Measurements from ENCODE around the gene CST4. TPM values are rescaled to one million over a fixed set of nuclear protein-coding genes. Genes with fewer than 3 reads are reported as not detected.

CST4 gene, protein sequence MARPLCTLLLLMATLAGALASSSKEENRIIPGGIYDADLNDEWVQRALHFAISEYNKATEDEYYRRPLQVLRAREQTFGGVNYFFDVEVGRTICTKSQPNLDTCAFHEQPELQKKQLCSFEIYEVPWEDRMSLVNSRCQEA
- not detected in 2 replicates for total RNA-seq

DNA sequence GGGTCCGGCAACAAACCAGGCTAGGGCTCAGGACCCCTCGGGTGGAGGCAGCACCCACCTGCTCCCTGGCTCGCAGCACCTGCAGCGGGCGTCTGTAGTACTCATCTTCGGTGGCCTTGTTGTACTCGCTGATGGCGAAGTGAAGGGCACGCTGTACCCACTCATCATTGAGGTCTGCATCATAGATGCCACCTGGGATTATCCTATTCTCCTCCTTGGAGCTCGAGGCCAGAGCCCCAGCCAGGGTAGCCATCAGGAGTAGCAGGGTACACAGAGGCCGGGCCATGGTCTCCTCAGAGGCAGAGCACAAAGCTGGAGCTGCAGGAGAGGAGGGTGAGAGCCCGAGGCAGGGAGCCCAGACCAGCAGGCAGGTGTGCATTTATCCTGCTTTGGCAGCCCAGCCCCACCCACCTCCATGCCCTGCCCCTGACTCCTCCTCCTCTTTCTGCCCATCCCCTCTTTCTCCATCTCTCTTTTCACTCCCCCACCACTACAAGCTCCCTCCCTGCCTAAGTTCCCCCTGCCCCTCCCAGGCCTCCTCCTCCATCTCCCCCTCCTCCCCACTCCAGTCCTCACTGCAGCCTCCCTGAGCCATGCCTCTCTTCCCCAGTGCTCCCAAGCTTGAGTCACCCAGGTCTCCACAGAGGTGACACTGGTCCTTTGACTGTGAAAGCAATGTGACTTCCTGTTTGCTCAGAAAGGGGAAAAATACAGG lies at the start of gene CST4:
CST4 (minus strand) TSS at position 355 of the 715 bp plus-strand sequence; CDS start at position 286, 69 bp downstream.

DNA sequence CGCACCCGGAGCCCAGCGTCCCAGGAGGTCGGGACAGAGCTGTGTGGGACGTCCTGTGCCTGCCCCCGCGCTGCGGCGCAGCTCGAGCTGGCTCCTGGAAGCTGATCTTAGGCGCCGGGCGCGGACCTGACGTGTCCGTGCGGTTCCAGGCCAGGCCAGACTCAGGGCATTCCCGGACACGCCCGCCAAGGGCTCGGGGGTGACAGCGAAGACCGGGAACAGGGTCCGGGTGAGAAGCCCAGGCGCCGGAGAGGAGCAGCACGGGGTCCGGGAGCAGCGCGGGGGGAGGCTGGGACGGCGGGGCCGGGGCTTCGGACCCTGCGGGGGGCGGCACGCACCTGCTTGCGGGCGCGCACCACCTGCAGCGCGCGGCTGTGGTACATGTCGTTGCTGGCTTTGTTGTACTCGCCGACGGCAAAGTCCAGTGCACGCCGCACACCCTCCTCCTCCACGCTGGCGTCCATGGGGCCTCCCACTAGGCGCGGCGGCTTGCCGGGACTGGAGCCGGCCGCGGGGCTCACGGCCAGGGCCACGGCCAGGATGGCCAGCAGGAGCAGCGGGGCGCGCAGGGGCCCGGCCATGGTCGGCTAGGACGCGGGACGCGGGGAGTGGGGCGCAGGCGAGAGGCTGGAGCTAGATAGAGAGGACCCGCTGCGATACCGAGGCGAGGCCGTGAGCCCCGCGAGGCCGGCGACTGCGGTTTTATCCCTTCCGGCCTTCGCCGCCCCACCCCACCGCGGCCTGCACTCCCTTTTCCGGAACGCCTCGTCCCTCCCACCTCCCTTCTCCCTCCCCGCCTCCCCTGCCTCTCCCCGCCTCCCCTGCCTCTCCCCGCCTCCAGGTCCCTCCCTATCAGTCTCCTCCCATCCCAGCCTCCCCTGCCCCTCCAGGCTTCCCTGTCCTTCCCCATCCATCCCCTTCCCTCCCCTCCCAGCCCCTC lies 51.3 kb downstream of the CST4 start, which contains the start of gene CST3:
CST3 (minus strand) TSS at position 674 of the 940 bp plus-strand sequence; CDS start at position 581, 93 bp downstream.

Small RNA genes lying within 50 kb of the gene (small RNA-seq; reads per million reads assigned to genes)
- gene CST2P1, result not detected

Other genes with a start within 250 kb of the CST4 start
- gene CSTL1, start 249.4 kb downstream of the CST4 start, total RNA-seq, result not detected in 2 replicates
- not detected in 2 replicates for gene CST11, start 236.2 kb downstream of the CST4 start, total RNA-seq
- gene CST8, start 197.9 kb downstream of the CST4 start, total RNA-seq, result not detected in 2 replicates
- not detected in 2 replicates for gene CST9L, start 120.6 kb downstream of the CST4 start, total RNA-seq
- not detected in 2 replicates for gene CST9, start 83.1 kb downstream of the CST4 start, total RNA-seq
- gene CST3, start 51.1 kb downstream of the CST4 start, total RNA-seq, result 110 and 113 TPM in 2 replicates
- not detected in 2 replicates for gene CST1, start 61.9 kb upstream of the CST4 start, total RNA-seq
- gene CST2, start 137.7 kb upstream of the CST4 start, total RNA-seq, result not detected in 2 replicates
- gene CST5, start 190.7 kb upstream of the CST4 start, total RNA-seq, result not detected in 2 replicates